Bronchial epithelial cell (primary cell): ENCODE measurements around the gene OPCML. TPM values are rescaled to one million over a fixed set of nuclear protein-coding genes. Genes with fewer than 3 reads are reported as not detected.

Experiments used
- DNase-seq: peaks from one replicate; pipeline ENCODE4 v3.0.0-alpha.2; 2010; ENCODE audit warnings: low read depth
- FAIRE-seq: peaks from 2 replicates; lab custom pipeline; 2011; peaks lifted over from hg19 to GRCh38; lab: Jason Lieb, UNC
- H3K27me3 ChIP-seq: 2 replicates; pipeline ENCODE4 v1.5.1; 2011; ENCODE audit warnings: low read length; ENCODE audit not compliant: control insufficient read depth, insufficient read depth
- H3K36me3 ChIP-seq: 2 replicates; pipeline ENCODE4 v1.5.1; 2011; ENCODE audit warnings: low read length; ENCODE audit not compliant: control insufficient read depth, insufficient read depth
- H3K4me3 ChIP-seq: 2 replicates; pipeline ENCODE4 v1.5.1; 2011; ENCODE audit warnings: mild to moderate bottlenecking, low read depth, low read length, control low read depth
- total RNA-seq: library from RNA; depleted of rRNA; stranded (reverse); fragments of >200 nt; gene quantifications from 2 replicates; pipeline ENCODE4 v1.2.1, GENCODE V29; 2014
- TF ChIP-seq, protein P1 (sequence below): IDR thresholded peaks from 2 replicates; pipeline ENCODE4 v1.5.1; 2011; ENCODE audit warnings: mild to moderate bottlenecking, moderate library complexity, low read length, control low read depth, inconsistent platforms; ENCODE audit not compliant: insufficient read depth, severe bottlenecking

Gene OPCML
- total RNA-seq, 1 donor from 2014 or later: not detected

- TF ChIP-seq, protein P1, sequence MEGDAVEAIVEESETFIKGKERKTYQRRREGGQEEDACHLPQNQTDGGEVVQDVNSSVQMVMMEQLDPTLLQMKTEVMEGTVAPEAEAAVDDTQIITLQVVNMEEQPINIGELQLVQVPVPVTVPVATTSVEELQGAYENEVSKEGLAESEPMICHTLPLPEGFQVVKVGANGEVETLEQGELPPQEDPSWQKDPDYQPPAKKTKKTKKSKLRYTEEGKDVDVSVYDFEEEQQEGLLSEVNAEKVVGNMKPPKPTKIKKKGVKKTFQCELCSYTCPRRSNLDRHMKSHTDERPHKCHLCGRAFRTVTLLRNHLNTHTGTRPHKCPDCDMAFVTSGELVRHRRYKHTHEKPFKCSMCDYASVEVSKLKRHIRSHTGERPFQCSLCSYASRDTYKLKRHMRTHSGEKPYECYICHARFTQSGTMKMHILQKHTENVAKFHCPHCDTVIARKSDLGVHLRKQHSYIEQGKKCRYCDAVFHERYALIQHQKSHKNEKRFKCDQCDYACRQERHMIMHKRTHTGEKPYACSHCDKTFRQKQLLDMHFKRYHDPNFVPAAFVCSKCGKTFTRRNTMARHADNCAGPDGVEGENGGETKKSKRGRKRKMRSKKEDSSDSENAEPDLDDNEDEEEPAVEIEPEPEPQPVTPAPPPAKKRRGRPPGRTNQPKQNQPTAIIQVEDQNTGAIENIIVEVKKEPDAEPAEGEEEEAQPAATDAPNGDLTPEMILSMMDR: no peak
- Histone ChIP-seq H3K4me3 (no peak overlapping the region), H3K36me3 (no peaks in the 10 kb centered on the region), H3K27me3 (no peaks in the 10 kb centered on the region)
- DNase-seq (no peak), FAIRE-seq (no peak)
Observed at GRCh38 chr11:133115099-133115498, 417.2 kb downstream of the OPCML start.

- TF ChIP-seq, protein P1: no peak
- Histone ChIP-seq H3K36me3 (no peaks in the 10 kb centered on the region), H3K4me3 (no peak overlapping the region), H3K27me3 (no peaks in the 10 kb centered on the region)
- FAIRE-seq (no peak), DNase-seq (no peak)
Observed at GRCh38 chr11:133107763-133108162, 424.5 kb downstream of the OPCML start.

GRCh38 chr11:133107136-133107535 is 425.2 kb downstream of the OPCML start:
- no peak overlapping the region for H3K4me3 ChIP-seq
- FAIRE-seq (no peak), DNase-seq (no peak)
- no peaks in the 10 kb centered on the region for H3K27me3 ChIP-seq
- TF ChIP-seq, protein P1: no peak
- H3K36me3 ChIP-seq: no peaks in the 10 kb centered on the region

- TF ChIP-seq, protein P1: no peak
- FAIRE-seq (no peak), DNase-seq (no peak)
- H3K4me3 ChIP-seq: no peak overlapping the region
- no peaks in the 10 kb centered on the region for H3K27me3 ChIP-seq
- no peaks in the 10 kb centered on the region for H3K36me3 ChIP-seq
Observed at GRCh38 chr11:133106417-133106816, 425.9 kb downstream of the OPCML start.

DNA sequence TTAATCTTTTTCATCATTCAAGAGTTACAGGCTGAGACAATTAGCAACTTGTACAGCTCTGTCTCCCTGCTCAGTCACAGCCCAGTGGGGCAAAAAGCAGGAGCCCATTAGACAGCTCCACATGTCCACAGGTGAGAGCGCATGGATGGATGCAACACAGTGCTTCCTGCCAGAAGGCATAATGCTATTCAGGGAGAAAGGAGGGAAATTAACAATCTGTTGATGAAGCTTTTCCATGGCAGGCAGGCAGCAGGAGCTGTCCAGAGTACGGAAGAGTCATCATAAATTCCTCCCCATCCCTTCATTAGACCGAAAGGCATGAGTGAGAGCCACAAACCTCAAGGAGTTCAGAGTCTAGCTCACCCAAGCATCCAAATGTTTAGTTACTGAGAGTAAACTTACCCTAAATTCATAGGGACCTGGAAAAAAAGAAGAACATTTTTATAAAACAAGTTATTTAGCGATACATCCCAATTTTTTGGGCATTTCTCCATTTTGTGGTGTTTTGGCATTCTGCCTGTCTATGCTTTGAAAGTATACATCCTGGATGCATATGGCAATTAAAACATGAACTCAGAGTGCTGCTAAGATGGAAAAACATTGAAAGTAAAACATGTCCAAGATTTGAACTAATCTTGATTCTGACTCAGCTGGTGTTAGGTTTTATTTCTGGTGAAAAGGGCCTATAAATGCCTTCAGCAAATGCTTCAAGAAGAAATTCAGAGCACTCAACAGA is 428.1 kb downstream of the OPCML start:
- DNase-seq: no peak
- no peak for FAIRE-seq
- TF ChIP-seq, protein P1: no peak
- H3K4me3 ChIP-seq: no peak overlapping the region
- H3K27me3 ChIP-seq: no peaks in the 10 kb centered on the region
- H3K36me3 ChIP-seq: no peaks in the 10 kb centered on the region

GRCh38 chr11:133096981-133097380 is 435.3 kb downstream of the OPCML start:
- no peak overlapping the region for H3K4me3 ChIP-seq
- no peak for DNase-seq
- FAIRE-seq: no peak
- TF ChIP-seq, protein P1: no peak
- H3K27me3 ChIP-seq: no peaks in the 10 kb centered on the region
- H3K36me3 ChIP-seq: no peaks in the 10 kb centered on the region
